Activated naive CD8-positive, alpha-beta T cell treated with anti-CD3 and anti-CD28 coated beads, Interleukin-2, amount 50 U/mL, for 16 hours (primary cell): ENCODE data around the gene CD300H.

Source experiments
- DNase-seq: peaks from one replicate; pipeline ENCODE4 v3.0.0-alpha.2; 2020; ENCODE audit warnings: low read depth, low spot score

Gene CD300H

GRCh38 chr17:74567397-74567796, at the start of gene CD300H:
CD300H (minus strand) TSS chr17:74567509.
- no peak for DNase-seq

- no peak for DNase-seq
Observed at GRCh38 chr17:74616696-74617095, 49.4 kb upstream of the CD300H start.

GRCh38 chr17:74612046-74612445, 44.7 kb upstream of the CD300H start:
- DNase-seq = no peak

GRCh38 chr17:74610108-74610507, 42.8 kb upstream of the CD300H start:
- no peak for DNase-seq

- DNase-seq = no peak
Observed at GRCh38 chr17:74608511-74608910, 41.2 kb upstream of the CD300H start.

GRCh38 chr17:74607221-74607620, 39.9 kb upstream of the CD300H start:
- no peak for DNase-seq

DNA sequence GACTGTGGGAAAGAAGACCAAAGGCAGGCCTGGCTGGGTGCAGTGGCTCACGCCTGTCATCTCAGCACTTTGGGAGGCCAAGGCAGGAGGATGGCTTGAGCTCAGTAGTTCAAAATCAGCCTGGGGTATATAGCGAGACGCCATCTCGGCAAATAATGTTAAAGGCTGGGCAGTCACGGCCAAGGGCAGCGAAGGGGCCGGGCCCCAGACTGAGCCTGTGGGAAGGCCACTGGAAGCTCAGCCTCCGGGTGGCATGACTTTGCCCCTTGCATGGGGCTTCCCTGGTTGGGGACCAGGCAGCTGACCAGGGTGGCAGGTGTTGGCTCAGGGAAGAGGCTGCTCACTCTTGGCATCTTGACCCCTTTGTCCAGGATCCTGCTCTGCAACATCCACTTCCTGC, 38.7 kb upstream of the CD300H start:
- DNase-seq = no peak

DNA sequence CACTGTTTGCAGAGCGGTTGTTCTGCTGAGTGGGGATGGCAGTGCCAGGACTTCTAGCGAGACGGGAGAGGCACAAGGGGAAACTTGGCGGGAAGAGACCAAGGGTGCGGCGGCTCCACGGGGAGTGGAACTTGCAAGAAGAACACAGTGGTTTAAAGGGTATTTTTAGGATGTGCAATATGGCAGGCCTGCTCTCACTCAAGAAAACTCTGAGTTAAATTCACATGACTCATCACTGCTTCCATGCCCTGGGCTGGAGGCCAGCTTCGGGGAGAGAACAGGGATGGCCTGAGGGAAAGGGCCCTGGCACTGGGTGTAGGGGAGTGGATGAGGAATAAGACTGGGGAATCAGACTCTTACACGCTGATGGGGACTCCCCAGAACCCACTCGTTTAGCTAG, 38.1 kb upstream of the CD300H start:
- no peak for DNase-seq

GRCh38 chr17:74604761-74605160, 37.5 kb upstream of the CD300H start:
- no peak for DNase-seq

DNA sequence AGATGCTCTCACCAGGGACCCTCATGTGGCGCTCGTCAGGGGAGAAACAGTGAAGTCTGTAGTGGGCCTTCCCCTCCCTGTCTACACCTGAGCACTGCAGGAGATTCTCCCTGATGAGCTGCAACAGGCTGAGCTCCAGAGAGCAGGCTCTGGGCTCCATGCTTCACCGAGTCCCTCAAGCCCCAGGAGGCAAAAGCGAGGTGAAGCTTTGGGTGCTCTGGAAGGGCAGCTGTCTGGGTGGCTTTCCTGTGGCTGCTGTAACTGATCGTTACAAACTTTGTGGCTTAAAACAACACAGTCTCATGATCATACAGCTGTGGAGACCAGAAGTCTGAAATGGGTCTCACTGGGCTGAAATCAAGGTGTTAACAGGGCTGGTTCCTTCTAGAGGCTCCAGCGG, 36.9 kb upstream of the CD300H start:
- DNase-seq = no peak

GRCh38 chr17:74603746-74604145, 36.4 kb upstream of the CD300H start:
- no peak for DNase-seq

DNA sequence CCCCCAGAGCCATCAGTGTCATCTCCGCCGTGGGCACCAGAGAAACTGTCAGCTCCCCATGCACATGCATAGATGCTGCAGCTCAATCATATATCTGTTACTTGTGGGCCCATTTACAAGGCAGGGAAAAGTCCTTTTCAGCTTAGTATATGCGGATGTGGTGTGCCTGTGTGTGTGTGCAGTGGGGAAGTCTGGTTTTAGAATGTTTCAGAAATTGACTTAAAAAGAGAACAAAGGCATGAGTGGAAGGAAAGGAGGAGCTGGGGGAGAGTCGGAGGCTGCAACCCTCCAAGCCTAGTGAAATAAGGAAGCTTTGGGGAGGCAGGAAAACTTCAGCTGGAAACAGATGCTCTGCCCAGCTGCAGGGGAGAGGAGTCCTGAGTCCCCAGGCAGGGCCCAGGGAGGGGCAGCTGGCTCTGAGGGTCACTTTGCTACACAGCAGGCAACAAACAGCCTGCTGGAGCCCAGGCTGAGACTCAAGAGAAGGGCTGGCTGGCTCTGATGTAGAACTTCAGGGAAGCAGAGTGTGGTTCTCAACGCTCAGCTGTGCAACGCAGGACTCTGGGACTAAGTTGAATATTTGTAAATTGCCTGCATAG, 35.8 kb upstream of the CD300H start:
- no peak for DNase-seq

GRCh38 chr17:74601944-74602572, 34.7 kb upstream of the CD300H start:
- DNase-seq = no peak

DNA sequence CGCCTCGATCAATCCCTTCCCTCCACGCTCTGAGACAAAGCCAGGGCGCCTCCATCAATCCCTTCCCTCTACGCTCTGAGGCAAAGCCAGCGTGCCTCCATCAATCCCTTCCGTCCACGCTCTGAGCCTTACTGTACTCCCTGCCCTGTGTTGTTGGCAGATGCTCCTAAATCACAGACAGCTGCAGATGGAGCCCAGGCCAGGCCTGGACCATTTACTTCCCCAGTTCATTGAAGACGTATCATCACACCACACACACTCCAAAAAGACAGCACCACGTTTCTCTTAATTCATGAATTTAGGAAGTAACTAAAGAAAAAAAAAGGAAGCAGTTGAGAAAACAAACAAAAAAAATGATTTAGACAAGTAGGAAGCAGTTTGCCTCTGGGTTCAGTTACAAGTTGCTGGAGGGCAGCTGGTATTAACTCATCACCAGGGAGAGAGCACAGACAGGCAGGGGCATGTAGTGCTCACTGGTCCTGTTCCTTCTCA, 32.2 kb upstream of the CD300H start:
- DNase-seq = no peak

DNA sequence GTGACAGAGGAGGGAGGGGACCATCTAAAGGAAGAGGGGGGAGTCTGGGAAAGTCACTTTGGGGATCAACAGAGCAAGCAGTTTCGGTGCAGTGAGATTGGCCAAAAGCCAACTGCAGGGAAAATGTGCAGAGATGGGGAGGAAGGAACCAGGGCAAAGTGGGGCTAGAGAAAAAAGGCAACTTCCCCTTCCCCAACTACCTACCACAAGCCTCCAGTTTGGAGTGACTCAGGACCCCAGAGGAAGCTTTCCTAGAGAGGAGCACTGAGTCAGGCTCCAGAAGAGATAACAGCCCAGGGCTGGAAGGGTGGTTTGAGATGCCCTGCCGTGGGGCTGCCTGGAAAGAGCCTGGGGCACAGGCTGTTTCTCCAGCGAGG, 31.7 kb upstream of the CD300H start:
- no peak for DNase-seq

DNA sequence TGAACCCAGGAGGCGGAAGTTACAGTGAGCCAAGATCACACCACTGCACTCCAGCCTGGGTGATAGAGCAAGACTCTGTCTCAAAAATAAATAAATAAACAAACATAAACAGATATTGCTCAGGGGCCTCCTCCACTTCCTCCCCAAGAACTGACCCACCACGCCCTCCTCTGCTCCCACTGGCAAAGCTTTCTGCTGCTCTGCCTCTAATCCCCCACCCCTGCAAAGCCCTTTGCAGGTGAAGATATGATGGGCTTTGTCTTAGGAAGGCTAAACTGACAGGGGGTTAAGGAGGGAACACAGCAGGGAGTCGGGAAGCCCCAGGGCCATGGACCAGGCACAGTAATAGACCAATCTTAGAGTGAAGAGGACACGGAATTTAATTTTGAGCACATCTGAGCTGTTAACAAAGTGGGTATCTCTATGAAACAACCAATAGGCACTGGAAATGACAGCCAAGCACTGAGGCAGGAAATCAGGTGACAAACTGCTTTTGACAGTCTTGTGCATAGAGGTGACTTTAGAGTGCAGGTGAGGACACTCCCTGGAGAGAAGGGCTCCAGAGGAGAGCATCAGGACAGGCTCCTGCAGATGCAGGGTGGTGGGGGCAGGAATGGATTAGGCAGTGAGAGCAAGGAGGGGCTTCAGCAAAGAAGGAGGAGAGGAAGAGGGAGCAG, 31.2 kb upstream of the CD300H start:
- no peak for DNase-seq

GRCh38 chr17:74597069-74597790, 29.9 kb upstream of the CD300H start:
- DNase-seq = no peak

GRCh38 chr17:74595037-74595750, 27.9 kb upstream of the CD300H start:
- DNase-seq = no peak

GRCh38 chr17:74592087-74592990, 25.0 kb upstream of the CD300H start, which contains the start of gene CD300LD:
CD300LD (minus strand) TSS chr17:74592283; CDS start chr17:74592202, 81 bp downstream.
- no peak for DNase-seq

- no peak for DNase-seq
Observed at GRCh38 chr17:74591503-74591902, 24.2 kb upstream of the CD300H start.

GRCh38 chr17:74585711-74586110, 18.4 kb upstream of the CD300H start:
- no peak for DNase-seq
